ENCODE measurements around the gene GPC6.

The GPC6 gene

DNA sequence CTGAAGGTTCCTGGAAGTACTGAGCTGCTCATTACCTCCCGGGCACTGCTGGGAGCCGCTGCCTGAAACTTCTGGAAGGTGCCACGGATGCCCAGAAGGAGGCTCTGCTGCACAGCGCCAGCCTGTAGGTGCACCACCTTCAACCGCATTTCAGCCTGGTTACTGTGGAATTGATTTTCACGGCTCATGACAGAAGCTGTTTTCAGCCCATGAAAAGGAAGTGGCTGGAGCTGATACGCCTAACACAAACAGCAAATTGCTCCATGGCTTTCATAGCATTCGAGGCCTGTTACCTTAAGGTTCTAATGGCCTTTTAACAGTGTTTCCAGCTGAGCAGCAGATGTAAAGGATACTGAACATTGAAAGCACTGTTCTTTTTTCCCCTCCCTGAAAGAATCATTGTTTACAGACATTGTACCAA is 22.0 kb downstream of the GPC6 start:
- in situ Hi-C loops (cut with MboI; ENCODE audit: low pct_unique_long_range_greater_than_20kb, low sequenced_read_pairs, unreplicated experiment): no loop called here
- TF ChIP-seq, protein P1, sequence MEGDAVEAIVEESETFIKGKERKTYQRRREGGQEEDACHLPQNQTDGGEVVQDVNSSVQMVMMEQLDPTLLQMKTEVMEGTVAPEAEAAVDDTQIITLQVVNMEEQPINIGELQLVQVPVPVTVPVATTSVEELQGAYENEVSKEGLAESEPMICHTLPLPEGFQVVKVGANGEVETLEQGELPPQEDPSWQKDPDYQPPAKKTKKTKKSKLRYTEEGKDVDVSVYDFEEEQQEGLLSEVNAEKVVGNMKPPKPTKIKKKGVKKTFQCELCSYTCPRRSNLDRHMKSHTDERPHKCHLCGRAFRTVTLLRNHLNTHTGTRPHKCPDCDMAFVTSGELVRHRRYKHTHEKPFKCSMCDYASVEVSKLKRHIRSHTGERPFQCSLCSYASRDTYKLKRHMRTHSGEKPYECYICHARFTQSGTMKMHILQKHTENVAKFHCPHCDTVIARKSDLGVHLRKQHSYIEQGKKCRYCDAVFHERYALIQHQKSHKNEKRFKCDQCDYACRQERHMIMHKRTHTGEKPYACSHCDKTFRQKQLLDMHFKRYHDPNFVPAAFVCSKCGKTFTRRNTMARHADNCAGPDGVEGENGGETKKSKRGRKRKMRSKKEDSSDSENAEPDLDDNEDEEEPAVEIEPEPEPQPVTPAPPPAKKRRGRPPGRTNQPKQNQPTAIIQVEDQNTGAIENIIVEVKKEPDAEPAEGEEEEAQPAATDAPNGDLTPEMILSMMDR (IDR thresholded peaks at IDR 0.05; ENCODE audit: extremely low read depth, insufficient read depth, missing control alignments): peak; percentile 29
- DNase-seq (ENCODE audit: low spot score): no peak

DNA sequence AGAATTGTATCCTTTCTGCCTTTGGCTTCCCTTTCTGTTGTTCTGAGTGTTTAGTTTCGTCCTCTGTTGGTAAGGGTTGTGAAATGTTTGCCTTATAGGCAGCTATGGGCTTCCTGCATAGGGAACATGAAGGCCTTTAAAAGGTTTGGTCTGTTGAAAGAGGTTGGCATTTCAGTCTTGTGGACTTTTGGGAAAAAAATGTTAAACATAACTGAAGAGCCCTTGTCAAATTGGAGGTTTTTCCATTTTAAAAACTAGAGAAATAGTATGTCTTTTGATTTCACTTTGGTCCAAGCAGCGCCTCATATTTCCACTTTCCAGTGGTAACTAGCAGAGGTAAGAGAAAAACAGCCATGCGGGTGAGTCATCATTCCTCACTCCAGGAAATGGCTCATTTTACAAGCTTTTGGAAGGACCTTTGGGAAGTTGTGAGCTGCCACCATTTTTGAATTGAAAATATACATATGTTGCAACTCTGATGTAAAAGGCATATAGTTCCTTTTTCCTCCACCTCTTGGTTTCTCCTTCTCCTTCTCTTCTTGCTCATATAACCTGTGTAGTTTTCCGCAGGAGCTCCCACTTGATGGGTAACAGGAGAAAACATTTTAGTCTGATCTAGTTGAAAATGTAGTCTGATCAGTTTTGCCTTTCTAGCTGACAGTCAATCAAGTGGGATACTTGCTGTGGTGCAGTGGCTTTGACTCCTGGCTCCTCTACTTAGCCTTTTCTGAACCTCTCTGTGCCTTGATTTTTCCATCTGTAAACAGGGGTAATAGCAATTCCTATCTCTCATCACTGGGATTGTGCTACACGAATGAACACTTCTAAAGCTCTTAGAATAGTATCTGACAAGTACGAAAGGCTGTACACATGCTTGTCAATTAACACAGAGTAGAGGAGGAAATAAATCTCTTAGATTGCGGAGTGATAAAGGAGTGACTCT is 23.0 kb downstream of the GPC6 start:
- TF ChIP-seq, protein P1 (IDR thresholded peaks at IDR 0.05; ENCODE audit: extremely low read depth, insufficient read depth, missing control alignments): no peak
- no peak for DNase-seq (ENCODE audit: low spot score)
- in situ Hi-C loops (cut with MboI; ENCODE audit: low pct_unique_long_range_greater_than_20kb, low sequenced_read_pairs, unreplicated experiment): no loop called here

DNA sequence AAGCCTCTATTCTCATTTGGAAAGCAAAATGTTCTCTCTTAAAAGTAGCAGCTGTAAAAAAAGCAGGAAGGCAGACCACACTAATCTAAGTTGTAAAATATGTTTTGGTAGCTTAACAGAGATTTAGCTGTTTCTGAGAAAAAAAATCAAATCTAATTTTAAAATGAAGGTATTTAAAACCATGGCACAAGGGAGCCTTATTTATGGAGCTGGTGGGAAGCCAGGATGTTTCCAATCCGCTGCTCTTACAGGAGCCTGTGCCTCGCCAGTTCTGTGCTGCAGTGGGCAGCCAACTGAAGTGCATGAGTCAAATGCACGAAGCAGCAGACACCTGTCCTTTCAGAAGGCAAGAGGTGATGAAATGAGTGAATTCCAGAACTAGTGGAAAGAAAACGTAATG is 28.2 kb downstream of the GPC6 start:
- TF ChIP-seq, protein P1 (IDR thresholded peaks at IDR 0.05; ENCODE audit: extremely low read depth, insufficient read depth, missing control alignments): no peak
- in situ Hi-C loops (cut with MboI; ENCODE audit: low pct_unique_long_range_greater_than_20kb, low sequenced_read_pairs, unreplicated experiment): no loop called here
- DNase-seq (ENCODE audit: low spot score): no peak

DNA sequence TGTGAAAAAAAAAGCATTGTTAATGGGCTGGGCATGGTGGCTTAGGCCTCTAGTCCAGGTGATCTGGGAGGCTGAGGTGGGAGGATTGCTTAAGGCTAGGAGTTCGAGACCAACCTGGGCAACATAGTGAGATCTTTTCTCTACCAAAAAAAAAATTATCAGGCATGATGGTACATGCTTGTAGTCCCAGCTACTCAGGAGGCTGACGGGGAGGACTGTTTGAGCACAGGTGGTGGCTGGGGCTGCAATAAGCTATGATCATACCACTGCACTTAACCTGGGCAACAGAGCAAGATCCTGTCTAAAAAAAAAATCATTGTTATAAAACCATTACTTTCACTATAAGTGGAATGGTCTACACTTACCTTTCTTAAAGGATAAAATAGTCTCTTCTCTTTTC is 30.4 kb downstream of the GPC6 start:
- in situ Hi-C loops (cut with MboI; ENCODE audit: low pct_unique_long_range_greater_than_20kb, low sequenced_read_pairs, unreplicated experiment): no loop called here
- TF ChIP-seq, protein P1 (IDR thresholded peaks at IDR 0.05; ENCODE audit: extremely low read depth, insufficient read depth, missing control alignments): no peak
- no peak for DNase-seq (ENCODE audit: low spot score)

DNA sequence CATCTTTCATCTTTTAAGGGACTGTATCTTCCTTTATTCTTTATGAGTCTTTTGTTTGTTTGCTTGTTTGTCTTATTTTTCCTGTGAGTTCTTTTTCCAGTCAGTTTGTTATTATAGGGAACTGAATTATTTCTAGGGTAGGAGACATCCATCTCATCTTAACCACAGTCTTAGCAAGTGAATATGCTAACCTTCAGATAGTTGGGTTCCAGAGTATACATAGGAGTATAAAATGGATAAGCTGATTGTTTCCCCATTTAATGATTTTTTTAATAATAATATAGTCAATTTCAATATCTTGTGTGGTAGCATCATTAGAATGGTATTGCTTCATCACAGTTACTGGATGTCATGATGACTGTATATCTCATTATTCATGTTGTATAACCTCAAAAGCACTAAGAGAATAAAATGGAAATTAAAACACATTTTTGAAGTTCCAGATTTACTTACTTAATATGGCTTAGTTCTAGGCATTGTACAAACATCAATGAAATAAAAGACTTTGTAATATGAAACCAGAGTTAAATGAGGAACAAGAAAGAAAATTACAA is 33.0 kb downstream of the GPC6 start:
- TF ChIP-seq, protein P1 (IDR thresholded peaks at IDR 0.05; ENCODE audit: extremely low read depth, insufficient read depth, missing control alignments): no peak
- no peak for DNase-seq (ENCODE audit: low spot score)
- in situ Hi-C loops (cut with MboI; ENCODE audit: low pct_unique_long_range_greater_than_20kb, low sequenced_read_pairs, unreplicated experiment): no loop called here

DNA sequence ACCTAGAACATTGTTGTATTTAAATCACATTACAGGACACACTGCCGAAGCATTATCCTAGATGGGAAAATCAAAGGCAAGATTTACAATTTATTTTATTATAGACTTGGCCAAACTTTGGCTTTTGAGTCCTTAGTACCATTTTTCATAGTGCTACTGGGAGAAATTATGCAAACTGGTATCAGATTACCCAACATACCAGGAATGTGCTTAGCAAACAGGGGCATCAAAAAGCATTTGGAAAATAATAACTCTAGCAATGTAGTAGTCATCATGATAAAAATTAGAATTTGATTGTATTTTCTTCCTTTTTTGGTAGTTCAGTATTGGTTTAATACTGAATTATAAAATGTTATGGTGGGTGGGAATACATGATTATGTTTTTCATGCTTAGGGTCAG is 34.0 kb downstream of the GPC6 start:
- DNase-seq (ENCODE audit: low spot score): no peak
- in situ Hi-C loops (cut with MboI; ENCODE audit: low pct_unique_long_range_greater_than_20kb, low sequenced_read_pairs, unreplicated experiment): no loop called here
- TF ChIP-seq, protein P1 (IDR thresholded peaks at IDR 0.05; ENCODE audit: extremely low read depth, insufficient read depth, missing control alignments): no peak
